Measurements from ENCODE around the gene MTG2.

GRCh38 chr20:62186887-62187866 is 4.3 kb downstream of the MTG2 start:
- no peak for TF ChIP-seq CTCF (IDR thresholded peaks at IDR 0.05; ENCODE audit: insufficient read depth, low read depth, low read length)
- TF ChIP-seq EZH2 (IDR thresholded peaks at IDR 0.05; ENCODE audit: insufficient read depth, low read length): no peak

Measured in astrocyte (in vitro differentiated cells and primary cell).